ENCODE measurements around the gene GDI1.

GRCh38 chrX:154434394-154435168 lies 2.4 kb upstream of the GDI1 start:
- TF ChIP-seq POLR2A (IDR thresholded peaks at IDR 0.05; ENCODE audit: low read length) (no peak), GATA1 (IDR thresholded peaks at IDR 0.05; ENCODE audit: low read depth, low read length) (no peak)
